GM23338 (cell line): ENCODE results near the gene EML4. TPM values are rescaled to one million over a fixed set of nuclear protein-coding genes. Genes with fewer than 3 reads are reported as not detected.

Source experiments
- ATAC-seq: fragments of 200-7000 bp; cut with Tn5 transposase; 3 replicates; pipeline ENCODE4 v1.9.1; 2020
- DNase-seq: peaks from one replicate; pipeline ENCODE4 v3.0.0-alpha.2; 2015; ENCODE audit warnings: low spot score
- H2AFZ ChIP-seq: fragments of 200-600 bp; sonication (generic); 2 replicates; pipeline ENCODE4 v1.8.0; 2016; ENCODE audit warnings: antibody characterized with exemption, mild to moderate bottlenecking, moderate library complexity
- H3F3A ChIP-seq: fragments of 200-600 bp; sonication (generic); replicated peaks from 2 replicates; pipeline ENCODE4 v1.8.0; 2017; ENCODE audit warnings: antibody characterized with exemption, mixed run types, low read depth
- H3K27ac ChIP-seq: fragments of 200-600 bp; sonication (generic); 2 replicates; pipeline ENCODE4 v1.6.1; 2016; ENCODE audit warnings: low read depth
- H3K27me3 ChIP-seq: fragments of 200-600 bp; sonication (generic); 2 replicates; pipeline ENCODE4 v1.8.0; 2016; ENCODE audit warnings: mild to moderate bottlenecking, mixed run types, moderate library complexity; ENCODE audit not compliant: insufficient read depth
- H3K36me3 ChIP-seq: fragments of 200-600 bp; sonication (generic); 2 replicates; pipeline ENCODE4 v1.8.0; 2016; ENCODE audit warnings: mild to moderate bottlenecking; ENCODE audit not compliant: insufficient read depth
- H3K4me1 ChIP-seq: fragments of 200-600 bp; sonication (generic); 2 replicates; pipeline ENCODE4 v1.8.0; 2016; ENCODE audit warnings: mild to moderate bottlenecking, moderate library complexity; ENCODE audit not compliant: insufficient read depth
- H3K4me2 ChIP-seq: fragments of 200-600 bp; sonication (generic); 2 replicates; pipeline ENCODE4 v1.7.1; 2017; ENCODE audit warnings: mixed run types
- H3K4me3 ChIP-seq: fragments of 200-600 bp; sonication (generic); 2 replicates; pipeline ENCODE4 v1.6.1; 2016; ENCODE audit warnings: mixed run types
- H3K79me2 ChIP-seq: fragments of 200-600 bp; sonication (generic); replicated peaks from 2 replicates; pipeline ENCODE4 v1.8.0; 2017; ENCODE audit warnings: mild to moderate bottlenecking; ENCODE audit not compliant: insufficient read depth
- H3K9me2 ChIP-seq: fragments of 200-600 bp; sonication (generic); 2 replicates; pipeline ENCODE4 v1.8.0; 2017; ENCODE audit not compliant: insufficient read depth
- H4K20me1 ChIP-seq: fragments of 200-600 bp; sonication (generic); replicated peaks from 2 replicates; pipeline ENCODE4 v1.8.0; 2017; ENCODE audit warnings: mild to moderate bottlenecking; ENCODE audit not compliant: insufficient read depth
- H3K27ac Mint-ChIP-seq: 2 replicates; pipeline ENCODE4 v1.8.0; 2020; ENCODE audit warnings: inconsistent platforms, mild to moderate bottlenecking, moderate library complexity, mixed read lengths
- H3K27me3 Mint-ChIP-seq: 3 replicates; pipeline ENCODE4 v1.8.0; 2022; ENCODE audit warnings: low read depth, mild to moderate bottlenecking, moderate library complexity, mixed read lengths, inconsistent platforms; ENCODE audit not compliant: insufficient read depth, poor library complexity
- H3K36me3 Mint-ChIP-seq: 3 replicates; pipeline ENCODE4 v1.8.0; 2021; ENCODE audit warnings: low read depth, mild to moderate bottlenecking, inconsistent platforms, moderate library complexity, mixed read lengths
- H3K4me1 Mint-ChIP-seq: 3 replicates; pipeline ENCODE4 v1.8.0; 2020; ENCODE audit warnings: mild to moderate bottlenecking, inconsistent platforms, mixed read lengths
- H3K4me3 Mint-ChIP-seq: 3 replicates; pipeline ENCODE4 v1.8.0; 2021; ENCODE audit warnings: moderate library complexity, mild to moderate bottlenecking, inconsistent platforms, mixed read lengths
- H3K9me3 Mint-ChIP-seq: 3 replicates; pipeline ENCODE4 v1.8.0; 2020; ENCODE audit warnings: moderate library complexity, mild to moderate bottlenecking, inconsistent platforms, mixed read lengths
- CTCF ChIP-seq, 2 experiments: fragments of 200-600 bp in 1 of 2; sonication (generic) in 1 of 2; conservative IDR thresholded peaks; 2 replicates each; pipeline versions ENCODE4 v1.5.1 to v1.6.1; 2016 to 2017; ENCODE audit warnings: antibody characterized with exemption in 2 of 2, low read depth in 2 of 2, mild to moderate bottlenecking in 2 of 2, moderate library complexity in 1 of 2
- EZH2 ChIP-seq: fragments of 200-600 bp; sonication (generic); IDR thresholded peaks from one replicate; pipeline ENCODE4 v1.8.0; 2017; ENCODE audit warnings: antibody characterized with exemption, mild to moderate bottlenecking, low read depth; ENCODE audit not compliant: unreplicated experiment
- EZH2phosphoT487 ChIP-seq: fragments of 200-600 bp; sonication (generic); IDR thresholded peaks from one replicate; pipeline ENCODE4 v1.8.1; 2018; ENCODE audit warnings: antibody characterized with exemption; ENCODE audit not compliant: unreplicated experiment
- POLR2AphosphoS5 ChIP-seq: IDR thresholded peaks from 2 replicates; pipeline ENCODE4 v1.6.1; 2016; ENCODE audit warnings: antibody characterized with exemption, low read depth
- REST ChIP-seq: IDR thresholded peaks from one replicate; pipeline ENCODE4 v1.6.1; 2018; ENCODE audit warnings: antibody characterized with exemption; ENCODE audit not compliant: unreplicated experiment
- ZNF331 ChIP-seq: fragments of 250-450 bp; sonication (Bioruptor Pico); IDR thresholded peaks from 2 replicates; pipeline ENCODE4 v1.5.0; 2020; ENCODE audit warnings: low read depth, mild to moderate bottlenecking, moderate library complexity
- ZNF462 ChIP-seq: fragments of 250-450 bp; sonication (Bioruptor Pico); IDR thresholded peaks from 2 replicates; pipeline ENCODE4 v1.5.0; 2020; ENCODE audit warnings: mild to moderate bottlenecking, moderate library complexity
- polyA plus RNA-seq: library from polyadenylated mRNA; unstranded; fragments of >200 nt; fragmentation: Nextera tagmentation; extraction: Ambion mirVana; gene quantifications from 2 replicates; pipeline ENCODE4 v1.2.1, GENCODE V29; 2016
- total RNA-seq: library from RNA; depleted of rRNA; stranded (reverse); fragments of >200 nt; shearing (Covaris generic); gene quantifications from 2 replicates; pipeline ENCODE4 v1.2.3, GENCODE V29; 2014

EML4 gene
- total and polyA plus RNA-seq, 2 experiments from 2014 or later = 65.3 to 115 TPM

- TF ChIP-seq REST = no peak
- no peak for TF ChIP-seq EZH2
Observed at GRCh38 chr2:42217914-42218313, 48.8 kb downstream of the EML4 start (continued).

GRCh38 chr2:42218712-42219111, 49.6 kb downstream of the EML4 start:
- Histone ChIP-seq H3K27me3 (no peaks in the 10 kb centered on the region), H3K4me2 (no peak overlapping the region), H3K27ac (no peak overlapping the region), H3K36me3 (no peaks in the 10 kb centered on the region), H3K4me3 (no peak overlapping the region), H3K4me1 (no peaks in the 10 kb centered on the region), H4K20me1 (peaks cover 24% of the 10 kb centered on the region), H3K79me2 (peaks cover 96% of the 10 kb centered on the region), H3K9me2 (no peaks in the 10 kb centered on the region), H2AFZ (no peak overlapping the region), H3F3A (no peaks in the 10 kb centered on the region)
- Mint-ChIP-seq H3K4me1 (peaks cover 11% of the 10 kb centered on the region; the same call in 2 of the 3 replicates), H3K27ac (no peak overlapping the region), H3K9me3 (no peaks in the 10 kb centered on the region), H3K4me3 (no peak overlapping the region), H3K27me3 (peaks cover 2% of the 10 kb centered on the region), H3K36me3 (no peaks in the 10 kb centered on the region; the same call in 1 of the 3 replicates)
- TF ChIP-seq ZNF331 (no peak), POLR2AphosphoS5 (no peak), CTCF (conservative IDR thresholded peaks at IDR 0.05; ENCODE audit: low read depth in 2 of 2) (no peak), EZH2 (no peak), ZNF462 (CRISPR knock-in tag) (no peak), EZH2phosphoT487 (no peak)
- no peak for DNase-seq
- ATAC-seq = no peak
